NCI-H226 (cell line): ENCODE results near the gene P2RX2.
"Not testable (repeated sequence)": the region's sequence is repeated elsewhere in the genome, so short reads cannot be mapped to it uniquely, and the experiment has no call there.

Experiments
- DNase-seq: peaks from one replicate; pipeline ENCODE4 v3.0.0-alpha.2; 2015

Gene P2RX2

DNA sequence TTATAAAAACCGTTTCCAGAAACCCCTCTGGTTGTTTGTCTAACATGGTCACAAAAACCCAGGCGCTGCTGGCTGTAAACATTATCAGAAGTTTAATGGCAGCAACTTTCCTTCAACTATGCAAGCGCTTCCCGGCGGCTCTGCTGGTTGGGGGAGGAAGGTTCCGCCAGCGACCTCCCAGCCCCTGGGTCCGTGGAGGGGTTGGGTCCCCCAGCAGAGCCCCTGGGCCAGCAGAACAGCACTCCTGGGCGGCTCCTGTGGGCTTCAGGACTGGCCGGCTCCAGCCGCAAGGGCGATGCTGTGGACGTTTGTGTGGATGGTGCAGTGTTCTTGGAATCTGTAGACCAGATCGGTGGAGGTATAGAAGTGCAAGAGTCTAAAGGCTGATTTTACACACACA is 34.1 kb upstream of the P2RX2 start:
- no peak for DNase-seq

DNA sequence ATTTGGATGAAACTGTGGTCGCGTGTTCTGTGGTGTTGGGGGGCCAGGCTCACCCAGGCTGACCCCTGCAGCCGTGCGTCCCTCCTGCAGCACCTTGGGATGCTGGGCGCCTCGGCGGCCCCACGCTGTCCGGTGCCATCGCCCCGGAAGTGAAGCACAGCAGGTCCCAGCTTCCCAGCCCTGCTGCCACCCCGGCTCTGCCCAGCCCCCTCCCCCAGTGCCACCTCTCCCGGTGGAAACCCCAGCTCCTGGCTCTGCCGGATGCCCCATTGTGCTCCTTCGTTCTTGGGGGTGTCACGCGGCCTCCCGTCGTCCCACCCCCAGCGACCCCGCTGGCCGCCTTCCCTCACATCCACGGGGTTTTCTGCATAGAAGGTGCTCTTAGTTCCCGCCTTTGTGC is 33.4 kb upstream of the P2RX2 start:
- DNase-seq = no peak

DNA sequence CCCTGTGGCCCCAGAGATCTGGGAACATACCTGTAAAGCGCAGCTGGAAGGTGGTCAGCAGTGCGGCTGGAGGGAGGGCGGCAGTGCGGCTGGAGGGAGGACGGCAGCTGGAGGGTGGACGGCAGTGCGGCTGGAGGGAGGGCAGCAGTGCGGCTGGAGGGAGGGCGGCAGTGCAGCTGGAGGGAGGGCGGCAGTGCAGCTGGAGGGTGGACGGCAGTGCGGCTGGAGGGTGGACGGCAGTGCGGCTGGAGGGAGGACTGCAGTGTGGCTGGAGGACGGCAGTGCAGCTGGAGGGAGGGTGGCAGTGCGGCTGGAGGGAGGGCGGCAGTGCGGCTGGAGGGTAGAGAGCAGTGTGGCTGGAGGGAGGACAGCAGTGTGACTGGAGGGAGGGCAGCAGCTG is 31.6 kb upstream of the P2RX2 start:
- no peak for DNase-seq

DNA sequence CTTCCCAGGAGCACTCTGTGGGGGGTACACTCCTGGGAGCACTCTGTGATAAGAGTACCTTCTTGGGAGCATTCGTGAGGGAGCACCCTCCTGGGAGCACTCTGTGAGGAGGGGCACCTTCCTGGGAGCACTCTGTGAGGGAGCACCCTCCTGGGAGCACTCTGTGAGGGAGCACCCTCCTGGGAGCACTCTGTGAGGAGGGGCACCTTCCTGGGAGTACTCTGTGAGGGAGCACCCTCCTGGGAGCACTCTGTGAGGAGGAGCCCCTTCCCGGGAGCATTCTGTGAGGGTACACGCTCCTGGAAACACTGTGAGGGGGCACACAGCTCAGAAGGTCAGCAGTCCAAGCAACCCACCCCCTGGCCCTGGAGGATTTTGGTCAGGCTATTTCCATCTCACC is 30.8 kb upstream of the P2RX2 start:
- no peak for DNase-seq

DNA sequence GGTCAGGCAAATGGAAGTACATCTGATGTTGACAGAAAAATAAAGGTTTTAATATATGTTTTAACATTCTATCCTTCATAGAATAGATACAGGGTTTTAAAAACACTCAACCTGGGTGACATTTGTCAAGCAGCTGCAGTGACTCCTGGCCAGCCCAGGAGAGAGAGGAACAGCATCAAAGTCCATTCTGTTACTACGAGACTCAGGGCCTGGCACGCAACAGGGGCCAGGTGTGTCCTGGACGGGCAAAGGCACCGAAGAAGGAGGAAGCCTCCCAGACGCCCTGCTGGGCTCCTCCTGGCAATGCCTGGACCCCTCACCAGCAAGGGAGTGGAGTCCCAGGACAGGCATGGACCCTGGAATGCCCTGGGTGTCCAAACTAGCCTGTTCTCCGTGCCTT is 30.3 kb upstream of the P2RX2 start:
- DNase-seq = no peak

DNA sequence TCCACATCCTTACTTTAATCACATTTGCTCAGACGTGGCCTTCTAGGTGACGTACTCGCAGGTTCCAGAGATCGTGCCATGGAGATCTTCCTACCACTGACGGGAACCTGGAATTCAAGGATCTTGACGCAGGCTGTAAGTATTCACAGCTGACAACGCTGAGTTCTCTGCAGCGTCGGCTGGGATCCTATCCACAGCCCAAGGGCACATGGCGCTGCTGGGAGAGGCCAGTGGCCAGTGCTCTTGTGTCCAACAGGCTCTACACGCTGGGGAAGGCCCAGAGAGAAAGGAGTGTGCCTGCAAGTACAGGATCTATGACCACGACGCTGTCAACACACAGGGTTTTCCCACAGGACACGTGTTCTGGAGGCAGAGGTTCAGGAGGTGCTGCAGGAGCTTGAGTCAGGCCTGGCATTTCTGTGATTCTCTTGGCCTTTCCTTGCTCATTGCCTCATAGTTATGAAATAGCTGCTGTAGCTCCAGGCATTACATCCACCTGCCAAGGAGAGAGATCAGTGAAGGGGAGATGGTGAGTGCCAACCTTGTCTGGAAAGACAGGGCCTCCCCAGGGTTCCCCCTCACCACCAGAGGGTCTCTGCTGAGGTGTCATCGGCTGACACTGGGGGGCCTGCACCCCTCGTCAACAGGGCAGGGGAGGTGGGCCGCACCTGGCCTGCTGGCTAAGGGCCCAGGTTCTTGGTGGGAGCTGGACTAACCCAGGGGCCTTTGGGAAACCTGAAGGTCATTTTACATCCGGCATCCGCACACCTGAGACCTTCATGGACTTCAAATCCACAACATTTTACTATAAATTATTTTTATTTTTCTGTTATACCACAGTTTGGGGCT is 29.5 kb upstream of the P2RX2 start:
- DNase-seq = no peak

DNA sequence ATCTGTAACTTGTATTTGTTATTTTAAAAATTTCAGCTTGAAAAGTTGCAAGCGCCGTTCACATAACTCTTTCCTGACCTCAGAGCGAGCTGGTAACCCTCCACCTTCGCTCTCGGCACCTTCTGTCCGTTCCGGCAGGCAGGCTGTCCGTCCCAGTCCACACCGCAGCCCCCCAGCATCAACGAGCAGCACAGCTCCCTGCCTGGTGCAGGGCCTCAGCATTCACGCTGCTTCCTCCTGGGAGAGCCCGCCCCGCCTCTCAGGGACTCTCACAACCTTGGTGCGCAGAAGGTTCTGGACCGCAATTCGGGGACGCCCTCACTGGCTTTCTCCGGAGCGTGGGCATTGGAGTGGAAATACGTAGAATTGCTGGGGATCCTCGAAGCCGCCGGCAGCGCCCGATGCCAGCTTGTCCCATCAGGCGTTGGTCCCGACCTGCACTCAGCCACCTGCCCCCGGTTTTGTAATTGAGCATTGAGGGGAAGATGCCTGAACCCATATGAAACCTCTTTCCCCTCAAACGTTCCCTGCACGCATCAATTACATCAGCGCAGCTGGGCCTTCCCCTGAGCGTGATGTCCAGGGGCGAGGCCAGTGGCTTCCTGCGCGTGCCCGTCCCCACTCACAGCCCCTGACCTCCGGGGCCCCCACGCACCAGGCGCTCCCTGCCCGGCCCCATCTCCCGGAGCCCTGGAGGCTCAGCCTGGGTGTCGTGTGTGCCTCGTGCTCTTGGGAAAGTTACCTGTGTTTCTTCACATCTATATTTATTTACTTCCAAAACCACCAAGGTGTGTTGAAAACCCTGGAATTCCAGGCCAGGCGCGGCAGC is 27.3 kb upstream of the P2RX2 start:
- no peak for DNase-seq

DNA sequence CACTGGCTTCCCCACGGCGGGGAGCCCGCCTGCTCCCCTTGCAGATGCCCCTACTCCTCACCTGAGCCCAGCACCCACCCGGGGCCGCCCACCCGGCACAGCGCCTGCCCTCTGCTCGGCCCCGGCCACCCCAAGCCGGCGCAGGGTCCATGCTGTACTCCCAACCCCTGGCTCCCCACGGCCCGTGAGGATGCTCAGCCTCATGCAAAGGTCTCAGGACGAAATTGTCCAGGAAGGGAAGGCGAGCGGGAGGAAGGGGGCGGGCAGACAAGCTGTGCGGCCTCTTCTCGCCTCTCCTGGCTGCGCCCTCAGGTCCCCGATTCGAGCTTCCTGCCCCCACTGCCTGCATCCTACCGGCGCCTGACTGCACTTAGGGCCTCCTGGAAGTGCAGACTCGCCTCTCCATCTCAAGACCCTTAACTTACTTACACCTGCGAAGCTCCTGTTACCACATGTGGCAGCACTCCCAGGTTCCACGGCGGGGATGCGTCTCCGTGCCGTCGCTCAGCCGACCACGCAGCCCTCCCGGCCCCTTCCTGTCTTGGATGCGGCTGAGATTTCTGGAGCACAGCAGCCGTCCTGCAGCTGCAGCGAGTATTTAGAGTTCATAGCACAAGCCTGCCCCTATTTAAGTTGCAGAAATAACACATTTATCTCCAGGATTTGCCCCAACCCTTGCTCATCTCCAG is 26.1 kb upstream of the P2RX2 start:
- DNase-seq = no peak

DNA sequence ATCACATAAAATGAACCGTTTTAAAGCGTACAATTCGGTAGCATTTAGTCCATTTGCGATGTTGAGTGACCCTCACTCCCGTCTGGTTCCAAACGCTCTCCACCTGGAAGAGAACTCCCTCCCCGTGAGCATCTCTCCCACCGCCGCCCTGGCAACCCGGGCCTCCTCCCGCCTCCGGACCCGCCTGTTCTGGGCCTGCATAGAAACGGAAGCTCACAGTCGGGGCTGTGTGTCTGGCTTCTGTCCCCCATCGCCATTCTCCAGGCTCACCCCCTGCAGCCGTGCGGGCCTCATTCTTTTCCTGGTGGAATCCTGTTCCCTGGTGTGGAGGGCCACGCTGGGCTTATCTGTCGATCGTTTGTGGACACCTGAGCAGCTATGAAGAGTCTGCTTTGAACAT is 25.5 kb upstream of the P2RX2 start:
- no peak for DNase-seq

DNA sequence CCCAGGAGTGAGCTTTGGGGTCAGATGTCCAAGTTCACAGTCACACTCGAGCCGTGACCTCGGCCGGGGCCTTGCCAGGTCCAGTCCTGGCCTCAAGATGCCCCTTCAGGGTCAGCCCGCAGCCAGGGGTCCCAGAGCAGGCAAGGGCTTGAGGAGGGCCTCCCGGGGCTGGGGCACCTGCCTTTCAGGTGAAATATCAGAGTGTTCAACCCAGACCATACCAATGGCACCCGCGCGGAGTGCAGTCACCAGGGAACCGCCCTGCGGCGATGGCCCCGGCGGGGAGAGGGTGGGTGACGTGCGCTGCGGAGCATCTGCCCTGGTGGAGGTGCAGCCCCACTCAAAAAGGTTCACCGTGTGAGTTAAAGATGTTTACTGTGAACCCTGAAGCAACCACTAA is 25.1 kb upstream of the P2RX2 start:
- no peak for DNase-seq

DNA sequence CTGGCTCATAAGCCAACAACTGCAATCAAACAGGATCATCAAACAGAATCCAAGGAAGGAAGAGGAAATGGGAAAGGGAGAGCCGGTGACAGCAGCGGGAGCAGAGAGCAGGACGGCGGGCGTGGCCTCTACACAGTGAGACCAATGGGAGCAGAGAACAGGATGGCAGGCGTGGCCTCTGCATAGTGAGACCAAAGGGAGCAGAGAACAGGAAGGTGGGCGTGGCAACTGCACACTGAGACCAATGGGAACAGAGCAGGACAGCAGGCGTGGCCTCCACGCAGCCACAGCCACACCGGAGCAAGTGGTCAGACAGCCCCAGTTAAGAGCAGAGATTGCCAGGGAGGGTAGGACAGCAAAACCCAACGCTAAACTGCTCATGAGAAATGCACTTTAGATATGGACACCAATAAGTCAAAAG is 24.6 kb upstream of the P2RX2 start:
- peak; percentile 97 for DNase-seq

DNA sequence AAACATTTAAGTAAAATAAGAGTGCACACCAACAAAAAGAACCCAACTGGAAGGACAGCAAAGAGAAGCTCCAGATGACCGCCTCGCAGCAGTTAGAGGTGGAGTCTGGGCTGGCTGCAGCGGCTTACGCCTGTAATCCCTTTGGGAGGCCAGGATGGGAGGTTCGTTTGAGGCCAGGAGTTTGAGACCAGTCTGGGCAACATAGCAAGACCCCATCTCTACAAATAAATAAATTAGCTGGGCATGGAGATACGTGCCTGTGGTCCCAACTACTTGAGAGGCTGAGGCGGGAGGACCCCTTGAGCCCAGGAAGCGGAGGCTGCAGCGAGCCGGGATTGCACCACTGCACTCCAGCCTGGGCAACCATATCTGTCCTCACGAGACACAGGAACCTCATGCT is 23.4 kb upstream of the P2RX2 start:
- no peak for DNase-seq

DNA sequence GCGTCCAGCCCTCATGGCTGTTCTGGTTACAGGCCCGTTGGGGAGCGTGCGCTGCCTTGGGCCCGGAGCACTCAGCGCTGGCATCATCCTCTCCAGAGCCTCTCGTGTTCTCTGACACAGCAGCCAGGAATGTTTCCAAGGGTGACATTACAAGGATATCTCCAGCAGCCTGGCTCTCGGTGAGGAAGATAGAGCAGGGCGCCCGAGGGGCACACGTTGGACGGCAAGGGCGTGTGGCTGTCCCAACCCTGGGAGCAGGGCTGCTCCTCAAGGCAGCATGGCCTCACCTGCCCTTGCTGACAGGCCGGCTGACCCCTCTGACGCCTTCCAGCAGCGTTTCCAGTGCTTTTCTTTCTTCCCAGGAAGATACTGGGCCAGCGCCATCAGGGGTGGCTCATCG is 22.6 kb upstream of the P2RX2 start:
- DNase-seq = no peak

DNA sequence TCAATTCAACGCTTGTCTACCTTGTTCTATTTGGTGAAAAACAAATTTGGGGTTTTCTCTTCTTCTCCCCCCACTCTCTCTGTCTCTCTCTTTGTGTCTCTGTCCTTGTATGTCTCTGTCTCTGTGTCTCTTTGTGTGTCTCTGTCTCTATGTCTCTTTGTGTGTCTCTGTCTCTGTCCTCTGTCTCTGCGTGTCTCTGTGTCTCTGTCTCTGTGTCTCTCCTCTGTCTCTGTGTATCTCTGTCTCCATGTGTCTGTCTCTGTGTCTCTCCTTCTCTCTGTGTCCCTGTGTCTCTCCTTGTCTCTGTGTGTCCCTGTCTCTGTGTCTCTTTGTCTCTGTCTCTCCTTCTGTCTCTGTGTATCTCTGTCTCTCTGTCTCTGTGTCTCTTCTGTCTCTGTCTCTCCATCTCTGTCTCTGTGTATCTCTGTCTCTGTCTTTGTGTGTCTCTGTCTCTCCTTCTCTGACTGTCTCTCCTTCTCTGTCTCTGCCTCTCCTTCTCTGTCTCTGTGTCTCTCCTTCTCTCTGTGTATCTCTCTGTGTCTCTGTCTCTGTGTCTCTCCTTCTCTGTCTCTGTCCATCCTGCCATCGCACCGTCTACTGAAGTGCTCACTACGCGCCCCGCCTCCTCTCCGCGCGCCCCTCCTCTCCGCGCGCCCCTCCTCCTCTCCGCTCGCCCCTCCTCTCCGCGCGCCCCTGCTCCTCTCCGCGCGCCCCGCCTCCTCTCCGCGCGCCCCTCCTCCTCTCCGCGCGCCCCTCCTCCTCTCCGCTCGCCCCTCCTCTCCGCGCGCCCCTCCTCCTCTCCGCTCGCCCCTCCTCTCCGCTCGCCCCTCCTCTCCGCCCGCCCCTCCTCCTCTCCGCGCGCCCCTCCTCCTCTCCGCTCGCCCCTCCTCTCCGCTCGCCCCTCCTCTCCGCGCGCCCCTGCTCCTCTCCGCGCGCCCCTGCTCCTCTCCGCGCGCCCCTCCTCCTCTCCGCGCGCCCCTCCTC is 21.0 kb upstream of the P2RX2 start:
- DNase-seq = no peak

DNA sequence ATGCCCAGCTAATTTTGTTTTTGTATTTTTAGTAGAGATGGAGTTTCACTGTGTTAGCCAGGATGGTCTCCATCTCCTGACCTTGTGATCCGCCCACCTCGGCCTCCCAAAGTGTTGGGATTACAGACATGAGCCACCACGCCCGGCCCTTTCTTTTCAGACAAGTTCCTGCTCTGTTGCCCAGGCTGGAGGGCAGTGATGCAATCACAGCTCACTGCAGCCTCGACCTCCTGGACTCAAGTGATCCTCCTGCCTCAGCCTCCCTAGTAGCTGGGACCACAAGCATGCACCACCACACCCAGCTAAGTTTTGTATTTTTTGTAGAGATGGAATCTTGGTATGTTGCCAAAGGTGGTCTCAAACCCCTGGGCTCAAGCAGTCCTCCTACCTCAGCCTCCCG is 19.1 kb upstream of the P2RX2 start:
- DNase-seq = not testable (repeated sequence)

DNA sequence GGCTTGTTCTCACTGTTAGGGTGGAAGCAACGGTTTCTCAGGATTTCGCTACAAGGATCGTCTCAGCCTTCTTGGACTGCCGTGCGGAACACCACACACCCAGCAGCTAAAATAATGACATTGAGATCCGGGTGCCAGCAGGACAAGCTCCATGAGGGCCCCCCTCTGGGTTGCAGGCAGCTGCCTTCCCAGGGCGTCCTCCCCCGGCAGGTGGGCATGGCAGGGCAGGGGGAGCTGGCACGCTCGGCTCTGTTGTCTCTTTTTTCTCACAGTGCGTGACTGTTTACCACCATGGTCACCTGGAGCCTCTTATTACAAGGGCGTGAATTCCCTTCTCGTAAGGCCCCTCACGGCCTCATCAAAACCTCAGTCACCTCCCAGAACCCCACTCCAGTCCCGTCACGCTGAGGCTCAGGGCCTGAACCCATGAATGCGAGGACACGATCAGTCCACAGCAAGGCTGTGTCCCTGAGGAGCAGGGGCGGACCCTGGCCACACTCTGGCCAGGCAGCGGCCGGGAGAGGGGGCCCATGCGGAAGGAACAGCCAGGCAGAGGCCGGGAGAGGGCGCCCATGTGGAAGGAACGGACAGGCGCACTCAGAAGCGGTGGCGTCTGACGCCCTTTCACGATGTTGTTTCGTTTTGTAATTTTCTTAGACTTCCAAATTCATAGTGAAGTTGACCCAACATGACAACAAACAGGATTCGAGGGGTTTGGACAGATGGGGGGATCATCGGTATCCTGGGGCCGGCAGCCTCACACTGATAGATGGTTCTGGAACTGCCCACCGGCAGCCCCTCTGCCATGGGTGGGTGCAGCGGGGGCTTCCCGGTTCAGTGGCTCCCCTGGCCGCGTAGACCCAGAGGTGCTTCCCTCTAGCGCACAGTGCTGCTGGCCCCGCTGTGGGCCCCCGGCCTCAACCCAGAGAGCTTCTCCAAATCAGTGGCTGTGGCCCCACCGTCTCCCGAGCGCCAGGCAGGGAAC is 18.2 kb upstream of the P2RX2 start:
- peak; percentile 20 for DNase-seq

DNA sequence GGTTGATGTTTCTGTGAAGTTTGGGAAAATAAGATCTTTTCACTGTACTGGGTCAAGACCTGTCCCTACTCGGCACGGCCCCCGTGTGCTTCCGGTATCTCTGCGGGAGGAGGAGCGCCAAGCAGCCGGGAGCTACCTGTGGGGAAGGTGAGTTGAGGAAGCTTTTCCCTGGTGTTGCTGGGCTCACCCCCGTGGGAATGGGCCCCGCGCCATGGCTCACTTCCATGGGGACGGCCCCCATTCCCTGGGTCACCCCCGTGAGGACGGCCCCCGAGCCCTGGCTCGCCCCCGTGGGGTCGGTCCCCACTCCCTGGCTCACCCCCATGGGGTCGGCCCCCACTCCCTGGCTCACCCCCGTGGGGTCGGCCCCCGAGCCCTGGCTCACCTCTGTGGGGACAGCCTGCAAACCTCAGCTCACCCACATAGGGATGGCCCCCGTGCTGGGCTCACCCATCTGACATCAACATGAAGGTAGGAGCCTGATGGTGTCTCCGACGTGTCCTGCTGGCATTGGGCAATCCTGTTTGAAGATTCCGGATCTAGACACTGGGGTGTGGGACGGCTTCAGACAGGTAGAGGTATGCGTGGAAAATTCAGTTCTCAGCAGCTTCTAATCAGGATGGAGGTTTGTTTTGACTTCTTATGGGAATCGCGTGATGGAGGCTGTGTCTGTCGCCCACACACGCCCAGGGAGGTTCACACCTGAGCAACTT is 17.2 kb upstream of the P2RX2 start:
- no peak for DNase-seq

DNA sequence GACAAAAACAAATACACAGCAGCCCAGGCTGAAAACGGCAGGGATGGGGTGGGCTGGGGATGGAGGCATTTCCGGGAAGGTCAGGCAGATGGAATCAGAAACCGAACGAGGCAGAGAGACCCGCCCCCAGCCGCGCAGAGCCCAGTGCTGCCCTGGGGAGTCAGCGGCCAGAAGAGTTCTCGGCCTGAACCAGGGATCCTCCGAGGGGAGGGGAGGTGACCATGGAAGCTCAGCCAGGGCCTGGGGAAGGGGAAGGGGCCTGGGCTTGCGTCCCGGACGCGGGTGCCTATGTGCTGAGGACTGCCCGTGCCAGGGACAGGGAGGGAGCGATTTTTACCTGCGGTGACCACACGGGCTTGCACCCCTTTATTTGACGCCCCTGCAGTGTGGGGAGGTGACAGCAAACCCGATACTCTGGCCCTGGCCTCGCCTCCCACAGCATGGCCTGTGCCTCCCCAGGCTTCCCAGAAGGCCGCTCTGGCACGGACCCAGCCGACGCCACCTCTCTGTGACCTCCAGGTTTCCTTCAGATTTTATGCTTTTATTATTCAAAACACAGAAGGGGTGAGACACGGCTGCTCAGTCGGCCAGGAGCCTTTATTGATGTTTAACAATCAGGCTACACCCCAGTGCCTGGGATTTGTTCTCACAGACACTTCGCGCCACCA is 15.9 kb upstream of the P2RX2 start:
- DNase-seq = no peak

DNA sequence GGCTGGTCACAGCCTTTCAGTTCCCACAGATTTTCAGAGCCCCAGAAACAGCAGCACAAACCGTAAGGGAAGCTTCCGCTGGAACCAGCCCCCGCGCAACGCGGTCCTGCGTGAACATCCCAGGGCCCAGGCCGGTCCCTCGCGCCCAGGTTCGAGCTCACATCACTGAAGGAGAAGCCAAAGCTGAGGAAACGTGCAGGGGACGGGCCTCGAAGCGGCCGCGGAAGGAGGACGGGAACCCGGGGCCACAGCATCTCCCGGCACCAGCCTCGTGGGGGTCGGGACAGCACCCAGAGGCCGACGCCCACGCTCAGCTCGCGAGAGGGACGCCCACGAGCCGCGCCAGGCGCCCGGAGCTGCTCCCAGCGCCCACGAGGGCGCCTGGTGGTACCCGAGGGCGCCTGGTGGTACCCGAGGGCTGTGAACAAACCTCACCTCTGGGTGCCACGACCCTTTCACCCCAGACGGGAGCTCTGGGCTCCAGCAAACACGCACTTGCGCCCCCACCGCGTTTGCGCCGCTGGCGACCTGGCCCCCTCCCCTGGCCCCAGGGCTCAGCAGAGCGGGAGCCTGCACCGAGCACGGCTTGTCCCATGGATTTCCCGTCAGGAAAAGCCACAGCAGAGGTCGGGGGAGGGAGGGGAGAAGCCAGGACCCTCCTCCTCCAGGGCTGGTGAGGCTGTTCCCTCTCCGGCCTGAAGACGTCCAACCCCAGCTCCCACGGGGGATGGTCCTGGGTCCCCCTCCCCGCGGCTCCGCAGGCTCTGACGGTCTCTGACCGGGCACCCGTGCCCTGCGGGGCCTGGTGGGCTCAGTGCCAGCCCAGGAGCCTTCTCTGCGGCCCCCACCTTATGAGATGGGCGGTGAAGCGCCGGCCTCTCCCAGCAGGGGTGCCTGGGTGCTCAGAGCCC is 15.1 kb upstream of the P2RX2 start:
- DNase-seq = no peak
